A549 (cell line): ENCODE measurements around the gene IGF2BP3.

Experiments used
- CTCF ChIP-seq: fragments of >200 bp; sonication (Bioruptor Twin); formaldehyde crosslinking; IDR thresholded peaks from 3 replicates; pipeline ENCODE4 v1.5.1; 2016
- MAX ChIP-seq: IDR thresholded peaks from 2 replicates; pipeline ENCODE4 v1.6.1; 2012
- RAD21 ChIP-seq, 2 experiments: fragments of >200 bp in 1 of 2; sonication (Bioruptor Twin) in 1 of 2; formaldehyde crosslinking in 1 of 2; IDR thresholded peaks in 1 of 2; conservative IDR thresholded peaks in 1 of 2; 2 replicates in 1 of 2; 3 replicates in 1 of 2; pipeline ENCODE4 v1.6.1; 2012 to 2018; ENCODE audit warnings: inconsistent platforms in 1 of 2
- RFX5 ChIP-seq: fragments of 450-650 bp; IDR thresholded peaks from 2 replicates; pipeline ENCODE4 v1.7.1; 2014; ENCODE audit warnings: antibody characterized with exemption, mild to moderate bottlenecking, moderate library complexity

- TF ChIP-seq MAX = no peak
- no peak for TF ChIP-seq RAD21 (conservative IDR thresholded peaks at IDR 0.05 in 1 of 2, IDR thresholded peaks at IDR 0.05 in 1 of 2)
- TF ChIP-seq CTCF = no peak
- TF ChIP-seq RFX5 = no peak
Observed at GRCh38 chr7:23268167-23268566, 202.1 kb downstream of the IGF2BP3 start.
